Measurements from ENCODE around the gene SIGLEC10. TPM values are rescaled to one million over a fixed set of nuclear protein-coding genes. Genes with fewer than 3 reads are reported as not detected.

Gene SIGLEC10
- total and polyA plus RNA-seq, 9 of the 15 experiments (the other 6 are each of a cell fraction or from before 2014, with no cell fraction given) = 0.10 to 1.8 (median 0.82) TPM

- TF ChIP-seq RERE (CRISPR knock-in tag; IDR thresholded peaks at IDR 0.05; ENCODE audit: borderline replicate concordance) (no peak), RBBP5 (IDR thresholded peaks at IDR 0.05; ENCODE audit: borderline replicate concordance, insufficient read depth, low read length, poor library complexity, severe bottlenecking) (no peak), HIVEP1 (CRISPR knock-in tag; IDR thresholded peaks at IDR 0.05) (no peak), IRF1 (CRISPR knock-in tag; IDR thresholded peaks at IDR 0.05; ENCODE audit: borderline replicate concordance) (no peak), MGA (IDR thresholded peaks at IDR 0.05) (no peak), CBX1 (IDR thresholded peaks at IDR 0.05; ENCODE audit: low read depth) (no peak; the same call in 1 of the 2 replicates), DLX4 (CRISPR knock-in tag; IDR thresholded peaks at IDR 0.05) (no peak), SMAD2 (IDR thresholded peaks at IDR 0.05; ENCODE audit: low read depth, low read length) (no peak)
Measured at GRCh38 chr19:51407511-51408131, 9.8 kb downstream of the SIGLEC10 start (continued).

All from K562 (cell line).